ENCODE data around the gene TERT.

The TERT gene

GRCh38 chr5:1310118-1310517 is 15.2 kb upstream of the TERT start:
- H3K4me3 ChIP-seq (ENCODE audit: low read depth, low read length) = no peak overlapping the region
- H2AFZ ChIP-seq (ENCODE audit: insufficient read depth, low read length, poor library complexity) = no peak overlapping the region
- no peak overlapping the region for H4K12ac ChIP-seq (ENCODE audit: low read depth, low read length)
- H4K91ac ChIP-seq (ENCODE audit: low read depth, low read length) = no peak overlapping the region
- H3K4ac ChIP-seq (ENCODE audit: low read depth, low read length) = no peak overlapping the region
- no peak overlapping the region for H3K4me2 ChIP-seq (ENCODE audit: low read length)
- H3K79me1 ChIP-seq (ENCODE audit: low read length) = no peaks in the 10 kb centered on the region
- H3K9ac ChIP-seq (ENCODE audit: low read length) = no peak overlapping the region
- WGBS (ENCODE audit: extremely low coverage, insufficient coverage, insufficient read length) = no CpG with 5 or more reads among the region's 7 CpGs
- H3K36me3 ChIP-seq (ENCODE audit: control insufficient read depth in 1 of 2, insufficient read depth in 2 of 2, low read length in 2 of 2) = no peaks in the 10 kb centered on the region
- no peak overlapping the region for H2AK5ac ChIP-seq (ENCODE audit: low read length)
- no peak overlapping the region for H2BK5ac ChIP-seq (ENCODE audit: low read depth, low read length, poor library complexity)
- no peaks in the 10 kb centered on the region for H3K79me2 ChIP-seq (ENCODE audit: control insufficient read depth, insufficient read depth, low read length, poor library complexity)
- no peak overlapping the region for H4K8ac ChIP-seq (ENCODE audit: low read depth, low read length)
- H3K4me1 ChIP-seq (ENCODE audit: control insufficient read depth in 1 of 2, insufficient read depth in 2 of 2, low read length in 2 of 2) = no peaks in the 10 kb centered on the region
- no peak overlapping the region for H3K27ac ChIP-seq (ENCODE audit: low read depth, low read length)
- no peak overlapping the region for H3K14ac ChIP-seq (ENCODE audit: low read length)
- no peak overlapping the region for H3K23ac ChIP-seq (ENCODE audit: low read length)
- H3K27me3 ChIP-seq (ENCODE audit: insufficient read depth, low read length) = no peaks in the 10 kb centered on the region
- H2BK12ac ChIP-seq (ENCODE audit: low read length) = no peak overlapping the region
- DNase-seq = no peak
- peaks cover 12% of the 10 kb centered on the region for H3K9me3 ChIP-seq (ENCODE audit: insufficient read depth, low read depth, low read length)
- H2BK120ac ChIP-seq (ENCODE audit: insufficient read depth, low read length, poor library complexity) = no peak overlapping the region
- H3K18ac ChIP-seq (ENCODE audit: low read length) = no peak overlapping the region

- H3K23ac ChIP-seq (ENCODE audit: low read length) = no peak overlapping the region
- H3K9ac ChIP-seq (ENCODE audit: low read length) = no peak overlapping the region
- no peak overlapping the region for H3K4ac ChIP-seq (ENCODE audit: low read depth, low read length)
- no peaks in the 10 kb centered on the region for H3K79me1 ChIP-seq (ENCODE audit: low read length)
- H2BK12ac ChIP-seq (ENCODE audit: low read length) = no peak overlapping the region
- H2BK5ac ChIP-seq (ENCODE audit: low read depth, low read length, poor library complexity) = no peak overlapping the region
- H3K27me3 ChIP-seq (ENCODE audit: insufficient read depth, low read length) = no peaks in the 10 kb centered on the region
- no peak overlapping the region for H4K91ac ChIP-seq (ENCODE audit: low read depth, low read length)
- no peak overlapping the region for H4K12ac ChIP-seq (ENCODE audit: low read depth, low read length)
- WGBS (ENCODE audit: extremely low coverage, insufficient coverage, insufficient read length) = no CpG with 5 or more reads among the region's 2 CpGs
- H3K14ac ChIP-seq (ENCODE audit: low read length) = no peak overlapping the region
- no peak overlapping the region for H2AK5ac ChIP-seq (ENCODE audit: low read length)
- no peak overlapping the region for H2AFZ ChIP-seq (ENCODE audit: insufficient read depth, low read length, poor library complexity)
- H3K4me3 ChIP-seq (ENCODE audit: low read depth, low read length) = no peak overlapping the region
- no peak overlapping the region for H3K27ac ChIP-seq (ENCODE audit: low read depth, low read length)
- no peak overlapping the region for H3K18ac ChIP-seq (ENCODE audit: low read length)
- H3K4me1 ChIP-seq (ENCODE audit: control insufficient read depth in 1 of 2, insufficient read depth in 2 of 2, low read length in 2 of 2) = no peaks in the 10 kb centered on the region
- H3K9me3 ChIP-seq (ENCODE audit: insufficient read depth, low read depth, low read length) = peaks cover 4% of the 10 kb centered on the region
- no peak overlapping the region for H4K8ac ChIP-seq (ENCODE audit: low read depth, low read length)
- H3K79me2 ChIP-seq (ENCODE audit: control insufficient read depth, insufficient read depth, low read length, poor library complexity) = no peaks in the 10 kb centered on the region
- no peak overlapping the region for H3K4me2 ChIP-seq (ENCODE audit: low read length)
- H2BK120ac ChIP-seq (ENCODE audit: insufficient read depth, low read length, poor library complexity) = no peak overlapping the region
- no peaks in the 10 kb centered on the region for H3K36me3 ChIP-seq (ENCODE audit: control insufficient read depth in 1 of 2, insufficient read depth in 2 of 2, low read length in 2 of 2)
- DNase-seq = no peak
Measured at GRCh38 chr5:1304033-1304432, 9.2 kb upstream of the TERT start.

GRCh38 chr5:1302258-1302657 is 7.4 kb upstream of the TERT start:
- H3K79me2 ChIP-seq (ENCODE audit: control insufficient read depth, insufficient read depth, low read length, poor library complexity) = no peaks in the 10 kb centered on the region
- WGBS (ENCODE audit: extremely low coverage, insufficient coverage, insufficient read length) = no CpG with 5 or more reads among the region's 2 CpGs
- no peaks in the 10 kb centered on the region for H3K79me1 ChIP-seq (ENCODE audit: low read length)
- no peak overlapping the region for H3K9ac ChIP-seq (ENCODE audit: low read length)
- no peak overlapping the region for H4K91ac ChIP-seq (ENCODE audit: low read depth, low read length)
- no peak overlapping the region for H2BK120ac ChIP-seq (ENCODE audit: insufficient read depth, low read length, poor library complexity)
- no peak overlapping the region for H2BK12ac ChIP-seq (ENCODE audit: low read length)
- no peak overlapping the region for H2BK5ac ChIP-seq (ENCODE audit: low read depth, low read length, poor library complexity)
- no peak overlapping the region for H3K27ac ChIP-seq (ENCODE audit: low read depth, low read length)
- no peaks in the 10 kb centered on the region for H3K4me1 ChIP-seq (ENCODE audit: control insufficient read depth in 1 of 2, insufficient read depth in 2 of 2, low read length in 2 of 2)
- no peak overlapping the region for H3K18ac ChIP-seq (ENCODE audit: low read length)
- no peak overlapping the region for H3K4ac ChIP-seq (ENCODE audit: low read depth, low read length)
- H3K14ac ChIP-seq (ENCODE audit: low read length) = no peak overlapping the region
- H2AK5ac ChIP-seq (ENCODE audit: low read length) = no peak overlapping the region
- H3K23ac ChIP-seq (ENCODE audit: low read length) = no peak overlapping the region
- H4K8ac ChIP-seq (ENCODE audit: low read depth, low read length) = no peak overlapping the region
- no peak overlapping the region for H3K4me3 ChIP-seq (ENCODE audit: low read depth, low read length)
- no peak overlapping the region for H4K12ac ChIP-seq (ENCODE audit: low read depth, low read length)
- no peak for DNase-seq
- peaks cover 5% of the 10 kb centered on the region for H3K9me3 ChIP-seq (ENCODE audit: insufficient read depth, low read depth, low read length)
- H3K36me3 ChIP-seq (ENCODE audit: control insufficient read depth in 1 of 2, insufficient read depth in 2 of 2, low read length in 2 of 2) = no peaks in the 10 kb centered on the region
- no peak overlapping the region for H2AFZ ChIP-seq (ENCODE audit: insufficient read depth, low read length, poor library complexity)
- no peak overlapping the region for H3K4me2 ChIP-seq (ENCODE audit: low read length)
- H3K27me3 ChIP-seq (ENCODE audit: insufficient read depth, low read length) = no peaks in the 10 kb centered on the region

GRCh38 chr5:1300581-1301083 is 5.8 kb upstream of the TERT start:
- Histone ChIP-seq H3K79me2 (ENCODE audit: control insufficient read depth, insufficient read depth, low read length, poor library complexity) (no peaks in the 10 kb centered on the region), H3K36me3 (ENCODE audit: control insufficient read depth in 1 of 2, insufficient read depth in 2 of 2, low read length in 2 of 2) (no peaks in the 10 kb centered on the region), H3K79me1 (ENCODE audit: low read length) (no peaks in the 10 kb centered on the region), H3K27me3 (ENCODE audit: insufficient read depth, low read length) (peaks cover 7% of the 10 kb centered on the region), H2BK120ac (ENCODE audit: insufficient read depth, low read length, poor library complexity) (no peak overlapping the region), H3K4ac (ENCODE audit: low read depth, low read length) (no peak overlapping the region), H3K4me3 (ENCODE audit: low read depth, low read length) (no peak overlapping the region), H4K91ac (ENCODE audit: low read depth, low read length) (no peak overlapping the region), H3K9ac (ENCODE audit: low read length) (no peak overlapping the region), H3K27ac (ENCODE audit: low read depth, low read length) (no peak overlapping the region), H3K4me2 (ENCODE audit: low read length) (no peak overlapping the region), H3K18ac (ENCODE audit: low read length) (no peak overlapping the region), H3K14ac (ENCODE audit: low read length) (no peak overlapping the region), H4K8ac (ENCODE audit: low read depth, low read length) (no peak overlapping the region), H3K9me3 (ENCODE audit: insufficient read depth, low read depth, low read length) (peaks cover 5% of the 10 kb centered on the region), H2AFZ (ENCODE audit: insufficient read depth, low read length, poor library complexity) (no peak overlapping the region), H3K23ac (ENCODE audit: low read length) (no peak overlapping the region), H2BK12ac (ENCODE audit: low read length) (no peak overlapping the region), H4K12ac (ENCODE audit: low read depth, low read length) (no peak overlapping the region), H2AK5ac (ENCODE audit: low read length) (no peak overlapping the region), H2BK5ac (ENCODE audit: low read depth, low read length, poor library complexity) (no peak overlapping the region), H3K4me1 (ENCODE audit: control insufficient read depth in 1 of 2, insufficient read depth in 2 of 2, low read length in 2 of 2) (no peaks in the 10 kb centered on the region)
- no peak for DNase-seq
- whole genome bisulfite sequencing (ENCODE audit: extremely low coverage, insufficient coverage, insufficient read length) = no CpG with 5 or more reads among the region's 20 CpGs

Measured in trophoblast cell (in vitro differentiated cells and primary cell).